CD8-positive, alpha-beta memory T cell (primary cell): ENCODE measurements around the gene SLAMF1. TPM values are rescaled to one million over a fixed set of nuclear protein-coding genes. Genes with fewer than 3 reads are reported as not detected.
"Not testable (repeated sequence)": the region's sequence is repeated elsewhere in the genome, so short reads cannot be mapped to it uniquely, and the experiment has no call there.

Source experiments
- CTCF ChIA-PET: fragments of 350-600 bp; sonication (Branson Sonifier 250); formaldehyde crosslinking; loops from one replicate; lab custom pipeline; 2021; ENCODE audit warnings: antibody characterized with exemption; lab: Charles Lee
- POLR2A ChIA-PET: fragments of 350-600 bp; sonication (Branson Sonifier 250); formaldehyde crosslinking; loops from one replicate; lab custom pipeline; 2021; ENCODE audit warnings: antibody characterized with exemption; lab: Charles Lee
- DNase-seq, 5 donors: peaks; one replicate each; pipeline versions ENCODE4 v3.0.0 to v3.0.0-alpha.2; 2020 to 2022; ENCODE audit warnings: mixed read lengths in 1 of 5
- H3K27ac ChIP-seq: one replicate; pipeline ENCODE4 v1.7.0; 2013; ENCODE audit warnings: low read depth, mild to moderate bottlenecking, low read length, moderate library complexity
- H3K27me3 ChIP-seq: 2 replicates; pipeline ENCODE4 v1.7.0; 2013; ENCODE audit warnings: low read length, mild to moderate bottlenecking; ENCODE audit not compliant: insufficient read depth, poor library complexity, severe bottlenecking
- H3K36me3 ChIP-seq: 2 replicates; pipeline ENCODE4 v1.7.0; 2013; ENCODE audit warnings: mild to moderate bottlenecking, low read length, moderate library complexity; ENCODE audit not compliant: insufficient read depth
- H3K4me1 ChIP-seq: 2 replicates; pipeline ENCODE4 v1.7.0; 2013; ENCODE audit warnings: mild to moderate bottlenecking, low read length, moderate library complexity; ENCODE audit not compliant: insufficient read depth
- H3K4me3 ChIP-seq: 2 replicates; pipeline ENCODE4 v1.7.0; 2013; ENCODE audit warnings: mild to moderate bottlenecking, low read length
- H3K9me3 ChIP-seq: 2 replicates; pipeline ENCODE4 v1.7.0; 2013; ENCODE audit warnings: mild to moderate bottlenecking, low read length
- H3K27ac Mint-ChIP-seq, 8 donors: one replicate each; pipeline ENCODE4 v1.8.0; 2020 to 2021; ENCODE audit warnings: mixed read lengths in 8 of 8, mild to moderate bottlenecking in 6 of 8, inconsistent platforms in 3 of 8, moderate library complexity in 3 of 8
- H3K27me3 Mint-ChIP-seq, 2 donors: one replicate each; pipeline ENCODE4 v1.8.0; 2020 to 2021; ENCODE audit warnings: mixed read lengths in 2 of 2, mild to moderate bottlenecking in 1 of 2, moderate library complexity in 1 of 2
- H3K36me3 Mint-ChIP-seq, 3 donors: one replicate each; pipeline ENCODE4 v1.8.0; 2020 to 2021; ENCODE audit warnings: mixed read lengths in 3 of 3, inconsistent platforms in 1 of 3, mild to moderate bottlenecking in 1 of 3
- H3K4me1 Mint-ChIP-seq, 3 donors: one replicate each; pipeline ENCODE4 v1.8.0; 2020 to 2021; ENCODE audit warnings: mixed read lengths in 3 of 3, inconsistent platforms in 1 of 3, mild to moderate bottlenecking in 1 of 3
- H3K4me3 Mint-ChIP-seq, 7 donors: one replicate each; pipeline ENCODE4 v1.8.0; 2020 to 2021; ENCODE audit warnings: mixed read lengths in 7 of 7, mild to moderate bottlenecking in 6 of 7, moderate library complexity in 4 of 7, inconsistent platforms in 2 of 7
- H3K9me3 Mint-ChIP-seq, 5 donors: one replicate each; pipeline ENCODE4 v1.8.0; 2020 to 2022; ENCODE audit warnings: mixed read lengths in 5 of 5, mild to moderate bottlenecking in 3 of 5, moderate library complexity in 2 of 5, inconsistent platforms in 1 of 5
- polyA plus RNA-seq: library from polyadenylated mRNA; unstranded; fragments of 300-500 nt; fragmentation: Illumina TruSeq; gene quantifications from one replicate; pipeline ENCODE4 v1.2.3, GENCODE V29; 2021
- total RNA-seq, 2 experiments: library from RNA; stranded (reverse); gene quantifications; one replicate each; pipeline ENCODE4 v1.2.3, GENCODE V29; 2021

SLAMF1 gene
- total RNA-seq (10 to 100 TPM; 74.0 to 75.0 TPM), polyA plus RNA-seq (48.5 TPM)

GRCh38 chr1:160646711-160647328 is at the start of gene SLAMF1:
SLAMF1 (minus strand) TSS chr1:160647044; CDS start chr1:160646945, 99 bp downstream.
- peak within 1 kb of the TSS; percentile 87 to 99 (median 97) for H3K27ac Mint-ChIP-seq
- Histone ChIP-seq H3K4me3 (peak within 1 kb of the TSS; percentile 86), H3K27me3 (no peaks in the 10 kb centered on the region), H3K27ac (peak within 1 kb of the TSS; percentile 68), H3K36me3 (no peaks in the 10 kb centered on the region), H3K4me1 (peaks cover 59% of the 10 kb centered on the region), H3K9me3 (no peaks in the 10 kb centered on the region)
- no peaks in the 10 kb centered on the region for H3K27me3 Mint-ChIP-seq
- DNase-seq, result peak in 4 of 5 donors; percentile 19 to 58 (median 50)
- CTCF ChIA-PET, result interaction anchor here (0.7 to 3.3 kb wide), 12 partner anchors 16 to 60 kb away, joined by 3 to 15 read pairs (median 5); no protein-coding TSS in a partner anchor
- H3K4me3 Mint-ChIP-seq, result peak within 1 kb of the TSS; percentile 94 to 100 (median 99)
- peaks cover 12 to 30% (median 22%) of the 10 kb centered on the region in 3 donors for H3K36me3 Mint-ChIP-seq
- H3K4me1 Mint-ChIP-seq, result peaks cover 67 to 86% (median 75%) of the 10 kb centered on the region in 3 donors
- POLR2A ChIA-PET, result interaction anchor here (0.6 to 1.4 kb wide), 4 partner anchors 12 to 203 kb away, joined by 3 to 5 read pairs (median 4); no protein-coding TSS in a partner anchor
- H3K9me3 Mint-ChIP-seq, result no peaks in the 10 kb centered on the region

- DNase-seq, result peak in 1 of 5 donors; percentile 52
- H3K36me3 ChIP-seq, H3K27me3 ChIP-seq, H3K9me3 ChIP-seq, H3K27ac ChIP-seq, POLR2A ChIA-PET, H3K9me3 Mint-ChIP-seq, H3K4me3 ChIP-seq, H3K27me3 Mint-ChIP-seq: not testable (repeated sequence)
- CTCF ChIA-PET, result interaction anchor here (1.0 to 1.5 kb wide), 7 partner anchors 10 to 85 kb away, joined by 3 to 6 read pairs (median 4); partner anchors contain the start of gene CD48
- Mint-ChIP-seq H3K4me1 (peaks cover 74 to 92% (median 77%) of the 10 kb centered on the region in 3 donors), H3K36me3 (peaks cover 0 to 57% (median 10%) of the 10 kb centered on the region in 3 donors), H3K27ac (peak overlapping the region; percentile 68 to 94 (median 84)), H3K4me3 (peak overlapping the region; percentile 0 to 86 (median 9))
- H3K4me1 ChIP-seq, result peaks cover 32% of the 10 kb centered on the region
These were observed 45.5 kb upstream of the SLAMF1 start for GRCh38 chr1:160692390-160692789.

GRCh38 chr1:160685266-160685665 is 38.4 kb upstream of the SLAMF1 start:
- Histone ChIP-seq H3K27ac (no peak overlapping the region), H3K27me3 (no peaks in the 10 kb centered on the region), H3K4me1 (peaks cover 66% of the 10 kb centered on the region), H3K36me3 (peaks cover 26% of the 10 kb centered on the region), H3K4me3 (no peak overlapping the region), H3K9me3 (no peaks in the 10 kb centered on the region)
- H3K36me3 Mint-ChIP-seq, result peaks cover 11 to 94% (median 29%) of the 10 kb centered on the region in 3 donors
- H3K27ac Mint-ChIP-seq, result peak overlapping the region; percentile 82 to 98 (median 94)
- peak overlapping the region in 6 of 7 donors; percentile 34 to 70 (median 56) for H3K4me3 Mint-ChIP-seq
- POLR2A ChIA-PET, result no interaction called here
- H3K27me3 Mint-ChIP-seq, result no peaks in the 10 kb centered on the region
- DNase-seq, result no peak
- peaks cover 86 to 98% (median 96%) of the 10 kb centered on the region in 3 donors for H3K4me1 Mint-ChIP-seq
- CTCF ChIA-PET, result interaction anchor here (1.1 to 9.1 kb wide), 6 partner anchors 27 to 269 kb away, joined by 3 to 100 read pairs (median 10); partner anchors contain the start of genes CD48 and ITLN2
- H3K9me3 Mint-ChIP-seq, result peaks cover 0 to 5% (median 3%) of the 10 kb centered on the region in 5 donors

- peak overlapping the region; percentile 27 for H3K27ac ChIP-seq
- no peaks in the 10 kb centered on the region for H3K9me3 ChIP-seq
- Mint-ChIP-seq H3K27me3 (no peaks in the 10 kb centered on the region), H3K9me3 (peaks cover 0 to 5% (median 3%) of the 10 kb centered on the region in 5 donors), H3K4me1 (peaks cover 74 to 90% (median 87%) of the 10 kb centered on the region in 3 donors), H3K36me3 (peaks cover 20 to 94% (median 37%) of the 10 kb centered on the region in 3 donors), H3K27ac (peak overlapping the region; percentile 82 to 98 (median 94)), H3K4me3 (peak overlapping the region; percentile 4 to 79 (median 66))
- peaks cover 41% of the 10 kb centered on the region for H3K36me3 ChIP-seq
- no peaks in the 10 kb centered on the region for H3K27me3 ChIP-seq
- DNase-seq, result peak in 1 of 5 donors; percentile 56
- peaks cover 59% of the 10 kb centered on the region for H3K4me1 ChIP-seq
- ChIA-PET POLR2A (interaction anchor here (0.7 to 2.4 kb wide), 10 partner anchors 10 to 585 kb away, joined by 3 to 11 read pairs (median 4); partner anchors contain the start of genes CD48 and IGSF8), CTCF (interaction anchor here (0.7 to 9.1 kb wide), 19 partner anchors 8 to 271 kb away, joined by 3 to 100 read pairs (median 6); partner anchors contain the start of genes CD48 and ITLN2)
- no peak overlapping the region for H3K4me3 ChIP-seq
These were observed 36.4 kb upstream of the SLAMF1 start for GRCh38 chr1:160682983-160683865.

- Histone ChIP-seq H3K36me3 (peaks cover 47% of the 10 kb centered on the region), H3K4me1 (peaks cover 59% of the 10 kb centered on the region), H3K4me3 (no peak overlapping the region), H3K27ac (no peak overlapping the region), H3K9me3 (no peaks in the 10 kb centered on the region), H3K27me3 (no peaks in the 10 kb centered on the region)
- Mint-ChIP-seq H3K27ac (peak overlapping the region; percentile 87 to 98 (median 94)), H3K4me1 (peaks cover 62 to 77% (median 76%) of the 10 kb centered on the region in 3 donors), H3K36me3 (peaks cover 20 to 95% (median 41%) of the 10 kb centered on the region in 3 donors), H3K27me3 (no peaks in the 10 kb centered on the region), H3K9me3 (peaks cover 0 to 5% (median 3%) of the 10 kb centered on the region in 5 donors), H3K4me3 (peak overlapping the region in 5 of 7 donors; percentile 2 to 80 (median 47))
- no peak for DNase-seq
- ChIA-PET CTCF (interaction anchor here (0.8 to 9.1 kb wide), 24 partner anchors 10 to 272 kb away, joined by 3 to 100 read pairs (median 4); partner anchors contain the start of genes CD48, ITLN2 and SLAMF7), POLR2A (interaction anchor here (1.7 kb wide), 1 partner anchor 27 kb away, joined by 4 read pairs; no protein-coding TSS in a partner anchor)
These were observed 35.0 kb upstream of the SLAMF1 start for GRCh38 chr1:160681891-160682140.

GRCh38 chr1:160681066-160681890 is 34.4 kb upstream of the SLAMF1 start:
- peaks cover 58 to 72% (median 72%) of the 10 kb centered on the region in 3 donors for H3K4me1 Mint-ChIP-seq
- H3K27ac Mint-ChIP-seq, result peak overlapping the region; percentile 87 to 98 (median 94)
- Histone ChIP-seq H3K27me3 (no peaks in the 10 kb centered on the region), H3K27ac (no peak overlapping the region), H3K4me3 (no peak overlapping the region), H3K9me3 (no peaks in the 10 kb centered on the region), H3K4me1 (peaks cover 56% of the 10 kb centered on the region), H3K36me3 (peaks cover 47% of the 10 kb centered on the region)
- CTCF ChIA-PET, result interaction anchor here (0.6 to 9.1 kb wide), 36 partner anchors 9 to 309 kb away, joined by 3 to 100 read pairs (median 4); partner anchors contain the start of genes CD48, ITLN2 and SLAMF7
- H3K9me3 Mint-ChIP-seq, result peaks cover 0 to 1% (median 0%) of the 10 kb centered on the region in 5 donors
- peak; percentile 77 to 90 (median 81) for DNase-seq
- POLR2A ChIA-PET, result interaction anchor here (0.6 to 1.7 kb wide), 2 partner anchors 27 to 67 kb away, joined by 3 to 4 read pairs; no protein-coding TSS in a partner anchor
- H3K36me3 Mint-ChIP-seq, result peaks cover 20 to 93% (median 37%) of the 10 kb centered on the region in 3 donors
- H3K27me3 Mint-ChIP-seq, result no peaks in the 10 kb centered on the region
- peak overlapping the region in 4 of 7 donors; percentile 2 to 80 (median 6) for H3K4me3 Mint-ChIP-seq
